AG10803 (cell line): ENCODE data around the gene VILL.

Source experiments
- DNase-seq: peaks from one replicate; pipeline ENCODE4 v3.0.0; 2010; ENCODE audit warnings: low read depth
- H3K4me3 ChIP-seq: 2 replicates; pipeline ENCODE4 v1.5.1; 2011; ENCODE audit warnings: mild to moderate bottlenecking, low read length, control low read depth
- CTCF ChIP-seq: conservative IDR thresholded peaks from 2 replicates; pipeline ENCODE4 v1.5.1; 2011; ENCODE audit warnings: mild to moderate bottlenecking, low read length, control low read depth, inconsistent platforms

The VILL gene

GRCh38 chr3:37995652-37996641, 5.4 kb downstream of the VILL start:
- TF ChIP-seq CTCF, result no peak
- no peak overlapping the region for H3K4me3 ChIP-seq
- DNase-seq, result no peak

- DNase-seq, result peak; percentile 69
- peak; percentile 90 for TF ChIP-seq CTCF
- no peak overlapping the region for H3K4me3 ChIP-seq
These were observed 6.3 kb downstream of the VILL start for GRCh38 chr3:37996785-37997301.

- no peak for TF ChIP-seq CTCF
- H3K4me3 ChIP-seq, result no peak overlapping the region
- no peak for DNase-seq
These were observed 6.8 kb downstream of the VILL start for GRCh38 chr3:37997342-37997741.

GRCh38 chr3:37997791-37998370, 7.3 kb downstream of the VILL start:
- TF ChIP-seq CTCF, result no peak
- no peak for DNase-seq
- H3K4me3 ChIP-seq, result no peak overlapping the region

- no peak for TF ChIP-seq CTCF
- no peak overlapping the region for H3K4me3 ChIP-seq
- no peak for DNase-seq
These were observed 9.2 kb downstream of the VILL start for GRCh38 chr3:37999836-38000235.

- TF ChIP-seq CTCF, result no peak
- H3K4me3 ChIP-seq, result no peak overlapping the region
- no peak for DNase-seq
These were observed 9.8 kb downstream of the VILL start for GRCh38 chr3:38000242-38000916.
